ENCODE data around the gene GNG14. TPM values are rescaled to one million over a fixed set of nuclear protein-coding genes. Genes with fewer than 3 reads are reported as not detected.

The GNG14 gene
- total and polyA plus RNA-seq, 10 of the 15 experiments (the other 5 are each of a cell fraction or from before 2014, with no cell fraction given) = not detected

- SMC1A ChIA-PET (ENCODE audit: uncharacterized antibody, unreplicated experiment) = interaction anchor here (1.3 kb wide), 2 partner anchors 57 to 94 kb away, joined by 3 to 4 read pairs; partner anchors contain the start of genes ZNF490 and ZNF791
- CTCF ChIA-PET = interaction anchor here (2.0 to 2.3 kb wide), 2 partner anchors 57 to 105 kb away, joined by 5 to 11 read pairs; partner anchors contain the start of genes ZNF490 and ZNF791
- POLR2A ChIA-PET = interaction anchor here (0.6 to 1.8 kb wide), 4 partner anchors 10 to 682 kb away, joined by 3 to 4 read pairs (median 3); partner anchors contain the start of genes ZNF490 and ZNF791
- TF ChIP-seq, protein P1, sequence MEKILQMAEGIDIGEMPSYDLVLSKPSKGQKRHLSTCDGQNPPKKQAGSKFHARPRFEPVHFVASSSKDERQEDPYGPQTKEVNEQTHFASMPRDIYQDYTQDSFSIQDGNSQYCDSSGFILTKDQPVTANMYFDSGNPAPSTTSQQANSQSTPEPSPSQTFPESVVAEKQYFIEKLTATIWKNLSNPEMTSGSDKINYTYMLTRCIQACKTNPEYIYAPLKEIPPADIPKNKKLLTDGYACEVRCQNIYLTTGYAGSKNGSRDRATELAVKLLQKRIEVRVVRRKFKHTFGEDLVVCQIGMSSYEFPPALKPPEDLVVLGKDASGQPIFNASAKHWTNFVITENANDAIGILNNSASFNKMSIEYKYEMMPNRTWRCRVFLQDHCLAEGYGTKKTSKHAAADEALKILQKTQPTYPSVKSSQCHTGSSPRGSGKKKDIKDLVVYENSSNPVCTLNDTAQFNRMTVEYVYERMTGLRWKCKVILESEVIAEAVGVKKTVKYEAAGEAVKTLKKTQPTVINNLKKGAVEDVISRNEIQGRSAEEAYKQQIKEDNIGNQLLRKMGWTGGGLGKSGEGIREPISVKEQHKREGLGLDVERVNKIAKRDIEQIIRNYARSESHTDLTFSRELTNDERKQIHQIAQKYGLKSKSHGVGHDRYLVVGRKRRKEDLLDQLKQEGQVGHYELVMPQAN (conservative IDR thresholded peaks at IDR 0.05) = no peak
- TF ChIP-seq PBX3 (IDR thresholded peaks at IDR 0.05; ENCODE audit: insufficient replicate concordance, low read depth, low read length) = no peak
- TF ChIP-seq NFYA (IDR thresholded peaks at IDR 0.05; ENCODE audit: borderline replicate concordance, low read depth, low read length) = no peak
- TF ChIP-seq STAT1 (conservative IDR thresholded peaks at IDR 0.05) = no peak
- TF ChIP-seq ASH2L (IDR thresholded peaks at IDR 0.05; ENCODE audit: borderline replicate concordance, low read depth) = no peak
- TF ChIP-seq KAT2A (conservative IDR thresholded peaks at IDR 0.05; ENCODE audit: control insufficient read depth, low read depth, low read length) = no peak
- no peak for TF ChIP-seq ZZZ3 (IDR thresholded peaks at IDR 0.05; ENCODE audit: control insufficient read depth, insufficient read length, low read depth)
- TF ChIP-seq MYC (IDR thresholded peaks at IDR 0.05; ENCODE audit: insufficient read depth, insufficient read length, insufficient replicate concordance, low read length, severe bottlenecking) = no peak
- no peak for TF ChIP-seq ETV6 (conservative IDR thresholded peaks at IDR 0.05 in 1 of 2, IDR thresholded peaks at IDR 0.05 in 1 of 2; ENCODE audit: borderline replicate concordance in 1 of 2, low read depth in 1 of 2)
- no peak for TF ChIP-seq PAX5 (IDR thresholded peaks at IDR 0.05; ENCODE audit: borderline replicate concordance, low read depth, low read length)
- no peak for TF ChIP-seq SP1 (IDR thresholded peaks at IDR 0.05; ENCODE audit: low read depth, low read length)
- TF ChIP-seq CEBPZ (IDR thresholded peaks at IDR 0.05; ENCODE audit: low read depth, low read length) = no peak
- TF ChIP-seq, protein P2, sequence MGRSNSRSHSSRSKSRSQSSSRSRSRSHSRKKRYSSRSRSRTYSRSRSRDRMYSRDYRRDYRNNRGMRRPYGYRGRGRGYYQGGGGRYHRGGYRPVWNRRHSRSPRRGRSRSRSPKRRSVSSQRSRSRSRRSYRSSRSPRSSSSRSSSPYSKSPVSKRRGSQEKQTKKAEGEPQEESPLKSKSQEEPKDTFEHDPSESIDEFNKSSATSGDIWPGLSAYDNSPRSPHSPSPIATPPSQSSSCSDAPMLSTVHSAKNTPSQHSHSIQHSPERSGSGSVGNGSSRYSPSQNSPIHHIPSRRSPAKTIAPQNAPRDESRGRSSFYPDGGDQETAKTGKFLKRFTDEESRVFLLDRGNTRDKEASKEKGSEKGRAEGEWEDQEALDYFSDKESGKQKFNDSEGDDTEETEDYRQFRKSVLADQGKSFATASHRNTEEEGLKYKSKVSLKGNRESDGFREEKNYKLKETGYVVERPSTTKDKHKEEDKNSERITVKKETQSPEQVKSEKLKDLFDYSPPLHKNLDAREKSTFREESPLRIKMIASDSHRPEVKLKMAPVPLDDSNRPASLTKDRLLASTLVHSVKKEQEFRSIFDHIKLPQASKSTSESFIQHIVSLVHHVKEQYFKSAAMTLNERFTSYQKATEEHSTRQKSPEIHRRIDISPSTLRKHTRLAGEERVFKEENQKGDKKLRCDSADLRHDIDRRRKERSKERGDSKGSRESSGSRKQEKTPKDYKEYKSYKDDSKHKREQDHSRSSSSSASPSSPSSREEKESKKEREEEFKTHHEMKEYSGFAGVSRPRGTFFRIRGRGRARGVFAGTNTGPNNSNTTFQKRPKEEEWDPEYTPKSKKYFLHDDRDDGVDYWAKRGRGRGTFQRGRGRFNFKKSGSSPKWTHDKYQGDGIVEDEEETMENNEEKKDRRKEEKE (IDR thresholded peaks at IDR 0.05) = no peak
These were observed 19.5 kb upstream of the GNG14 start for GRCh38 chr19:12668346-12668745.

More at GRCh38 chr19:12668346-12668745, 19.5 kb upstream of the GNG14 start:
- Histone ChIP-seq H3K79me2 (ENCODE audit: control insufficient read depth, insufficient read depth, low read length) (peaks cover 52% of the 10 kb centered on the region), H2AFZ (ENCODE audit: control insufficient read depth, low read depth, low read length) (no peak overlapping the region), H3K4me3 (peak overlapping the region; percentile 92), H3K36me3 (ENCODE audit: control insufficient read depth in 2 of 2, insufficient read depth in 2 of 2, low read length in 1 of 2) (peaks cover 12 to 19% of the 10 kb centered on the region in 2 experiments), H3K27ac (ENCODE audit: control insufficient read depth, insufficient read depth) (peak overlapping the region; percentile 100), H3K9ac (ENCODE audit: control insufficient read depth, insufficient read depth, low read length) (peak overlapping the region; percentile 99), H3K4me2 (ENCODE audit: control insufficient read depth, insufficient read depth) (peak overlapping the region; percentile 60), H3K27me3 (replicated peaks in 1 of 2; ENCODE audit: control insufficient read depth in 2 of 2, insufficient read depth in 2 of 2, low read length in 1 of 2) (no peaks in the 10 kb centered on the region), H3K9me3 (replicated peaks; ENCODE audit: control insufficient read depth, insufficient read depth, low read length) (no peaks in the 10 kb centered on the region), H3K4me1 (ENCODE audit: control insufficient read depth, insufficient read depth, low read length) (peaks cover 30% of the 10 kb centered on the region), H4K20me1 (ENCODE audit: control insufficient read depth, insufficient read depth) (no peaks in the 10 kb centered on the region)
- ATAC-seq = no peak
- in situ Hi-C loops (cut with MboI) (no loop called here), intact Hi-C loops (cut with micrococcal nuclease; ENCODE audit: unreplicated experiment) (no loop called here)
- RAD21 ChIA-PET (ENCODE audit: unreplicated experiment) = interaction anchor here (1.0 kb wide), 1 partner anchor 65 kb away, joined by 3 read pairs; no protein-coding TSS in a partner anchor
- 50% methylated on average over 8 of the region's 8 CpGs for WGBS (ENCODE audit: insufficient coverage, insufficient replicate concordance, low lambda C conversion rate, missing lambda C conversion rate)
- no peak for DNase-seq (ENCODE audit: low read depth, low spot score)
- no peak for FAIRE-seq
- BruUV-seq (replicated peaks) = no TSS peak
